Small intestine (tissue), 7 donors: ENCODE results near the gene GBX2. TPM values are rescaled to one million over a fixed set of nuclear protein-coding genes. Genes with fewer than 3 reads are reported as not detected.
A peak's percentile ranks its signal among the peaks of the same experiment; 100 is the strongest.

Source experiments
- DNase-seq, 2 donors: peaks; one replicate each; pipeline versions ENCODE4 v3.0.0 to v3.0.0-alpha.2; 2013
- FAIRE-seq: peaks from 2 replicates; lab custom pipeline; 2012; peaks lifted over from hg19 to GRCh38; lab: Jason Lieb, UNC
- H3K27ac ChIP-seq, 3 donors: one replicate each; pipeline ENCODE4 v1.5.1; 2013; ENCODE audit warnings: low read length in 2 of 3, mild to moderate bottlenecking in 2 of 3, control low read depth in 1 of 3, inconsistent platforms in 1 of 3, low read depth in 1 of 3, moderate library complexity in 1 of 3
- H3K27me3 ChIP-seq, 3 donors: one replicate each; pipeline ENCODE4 v1.6.1; 2013; ENCODE audit warnings: low read length in 3 of 3, inconsistent platforms in 1 of 3; ENCODE audit not compliant: control insufficient read depth in 3 of 3, insufficient read depth in 3 of 3
- H3K36me3 ChIP-seq, 3 donors: one replicate each; pipeline ENCODE4 v1.6.1; 2013; ENCODE audit warnings: low read length in 3 of 3, inconsistent platforms in 1 of 3, low read depth in 1 of 3, mild to moderate bottlenecking in 1 of 3, moderate library complexity in 1 of 3; ENCODE audit not compliant: control insufficient read depth in 3 of 3, insufficient read depth in 2 of 3
- H3K4me1 ChIP-seq, 3 donors: one replicate each; pipeline ENCODE4 v1.6.1; 2013; ENCODE audit warnings: low read length in 2 of 3, inconsistent platforms in 1 of 3, low read depth in 1 of 3, mild to moderate bottlenecking in 1 of 3, moderate library complexity in 1 of 3; ENCODE audit not compliant: control insufficient read depth in 3 of 3, insufficient read depth in 2 of 3
- H3K4me3 ChIP-seq, 3 donors: one replicate each; pipeline ENCODE4 v1.5.1; 2013; ENCODE audit warnings: low read length in 3 of 3, control low read depth in 1 of 3, inconsistent platforms in 1 of 3, low read depth in 1 of 3, mild to moderate bottlenecking in 1 of 3, moderate library complexity in 1 of 3
- H3K9me3 ChIP-seq, 2 donors: one replicate each; pipeline ENCODE4 v1.6.1; 2013; ENCODE audit warnings: low read depth in 1 of 2, low read length in 1 of 2; ENCODE audit not compliant: control insufficient read depth in 2 of 2, insufficient read depth in 1 of 2
- WGBS, 3 donors: extraction: QIAGEN DNeasy Blood & Tissue Kit; methylation state at CpG; one replicate each; pipeline ENCODE4 v1.1.7; 2013; 5-methylcytosine and 5-hydroxymethylcytosine counted together
- polyA plus RNA-seq, 4 donors: library from polyadenylated mRNA; stranded (reverse) in 3 of 4; unstranded in 1 of 4; fragments of 200-250 nt in 3 of 4; fragments of 120-200 nt in 1 of 4; gene quantifications; one replicate each; pipeline versions ENCODE4 v1.2.1 to v1.2.3, GENCODE V29; 2013
- donor health status: healthy with polysubstance abuse.
- donor health status: control.
- donor health status: control.
- donor health status: Bipolar disorder and iron deficiency.
- donor health status: healthy.

Gene GBX2
- polyA plus RNA-seq, 4 donors: not detected

GRCh38 chr2:236167297-236168109, 683 bp downstream of the GBX2 start:
- no peaks in the 10 kb centered on the region for H3K36me3 ChIP-seq
- DNase-seq (peak; percentile 19 to 72), FAIRE-seq (no peak)
- H3K27ac ChIP-seq: no peak overlapping the region
- peaks cover 32 to 96% (median 69%) of the 10 kb centered on the region in 3 donors for H3K27me3 ChIP-seq
- 2 to 7% (median 2%) methylated on average over 72 to 112 of the region's 112 CpGs for whole genome bisulfite sequencing, 3 donors
- peaks cover 0 to 10% of the 10 kb centered on the region in 2 donors for H3K9me3 ChIP-seq
- H3K4me3 ChIP-seq: peak overlapping the region in 1 of 3 donors; percentile 33
- H3K4me1 ChIP-seq: peaks cover 2 to 20% (median 3%) of the 10 kb centered on the region in 3 donors

- DNase-seq (no peak), FAIRE-seq (no peak)
- H3K4me1 ChIP-seq: peaks cover 2 to 20% (median 3%) of the 10 kb centered on the region in 3 donors
- WGBS, 3 donors: 4 to 6% (median 6%) methylated on average over 26 to 29 of the region's 29 CpGs
- H3K27ac ChIP-seq: no peak overlapping the region
- H3K9me3 ChIP-seq: peaks cover 0 to 10% of the 10 kb centered on the region in 2 donors
- peak overlapping the region in 1 of 3 donors; percentile 35 for H3K4me3 ChIP-seq
- H3K36me3 ChIP-seq: no peaks in the 10 kb centered on the region
- peaks cover 38 to 96% (median 70%) of the 10 kb centered on the region in 3 donors for H3K27me3 ChIP-seq
These were observed 1.3 kb downstream of the GBX2 start for GRCh38 chr2:236166796-236167296.

- H3K9me3 ChIP-seq: peaks cover 0 to 8% of the 10 kb centered on the region in 2 donors
- peak overlapping the region in 2 of 3 donors; percentile 13 to 35 for H3K4me3 ChIP-seq
- H3K27ac ChIP-seq: no peak overlapping the region
- DNase-seq (peak; percentile 16 to 66), FAIRE-seq (no peak)
- H3K36me3 ChIP-seq: no peaks in the 10 kb centered on the region
- WGBS, 3 donors: 4 to 10% (median 7%) methylated on average over 58 of the region's 58 CpGs
- H3K27me3 ChIP-seq: peaks cover 38 to 96% (median 69%) of the 10 kb centered on the region in 3 donors
- H3K4me1 ChIP-seq: peaks cover 2 to 20% (median 3%) of the 10 kb centered on the region in 3 donors
These were observed 2.1 kb downstream of the GBX2 start for GRCh38 chr2:236165842-236166795.

GRCh38 chr2:236164925-236165841, 3.0 kb downstream of the GBX2 start:
- 7 to 19% (median 17%) methylated on average over 18 of the region's 18 CpGs for WGBS, 3 donors
- Histone ChIP-seq H3K4me3 (no peak overlapping the region), H3K9me3 (peaks cover 0 to 8% of the 10 kb centered on the region in 2 donors), H3K4me1 (peaks cover 2 to 20% (median 3%) of the 10 kb centered on the region in 3 donors), H3K36me3 (no peaks in the 10 kb centered on the region), H3K27ac (no peak overlapping the region), H3K27me3 (peaks cover 42 to 96% (median 68%) of the 10 kb centered on the region in 3 donors)
- DNase-seq (no peak), FAIRE-seq (no peak)

GRCh38 chr2:236164201-236164924, 3.8 kb downstream of the GBX2 start:
- WGBS, 3 donors: 2 to 7% (median 3%) methylated on average over 52 to 67 of the region's 67 CpGs
- Histone ChIP-seq H3K27me3 (peaks cover 44 to 96% (median 60%) of the 10 kb centered on the region in 3 donors), H3K4me3 (no peak overlapping the region), H3K4me1 (peaks cover 2 to 20% (median 3%) of the 10 kb centered on the region in 3 donors), H3K9me3 (peaks cover 0 to 5% of the 10 kb centered on the region in 2 donors), H3K36me3 (no peaks in the 10 kb centered on the region), H3K27ac (no peak overlapping the region)
- DNase-seq: peak in 1 of 2 donors; percentile 52
- FAIRE-seq: no peak

GRCh38 chr2:236163471-236164200, 4.5 kb downstream of the GBX2 start:
- FAIRE-seq: no peak
- peaks cover 0 to 5% of the 10 kb centered on the region in 2 donors for H3K9me3 ChIP-seq
- peak in 1 of 2 donors; percentile 42 for DNase-seq
- H3K4me3 ChIP-seq: no peak overlapping the region
- WGBS, 3 donors: 6 to 10% (median 6%) methylated on average over 37 to 59 of the region's 59 CpGs
- H3K27me3 ChIP-seq: peaks cover 39 to 96% (median 59%) of the 10 kb centered on the region in 3 donors
- no peaks in the 10 kb centered on the region for H3K36me3 ChIP-seq
- no peak overlapping the region for H3K27ac ChIP-seq
- peaks cover 2 to 20% (median 3%) of the 10 kb centered on the region in 3 donors for H3K4me1 ChIP-seq
